PC-3 (cell line): ENCODE results near the gene ZDHHC7. TPM values are rescaled to one million over a fixed set of nuclear protein-coding genes. Genes with fewer than 3 reads are reported as not detected.
A peak's percentile ranks its signal among the peaks of the same experiment; 100 is the strongest.

Source experiments
- ATAC-seq: fragments of 200-7000 bp; cut with Tn5 transposase; 2 replicates; pipeline ENCODE4 v1.9.1; 2020; ENCODE audit warnings: mild to moderate bottlenecking, moderate library complexity
- BruUV-seq: library from RNA; stranded (reverse); fragments of 400-500 nt; replicated peaks from 2 replicates; lab custom pipeline; 2021; lab: Mats Ljungman, UMichigan
- CTCF ChIA-PET: fragments of 300-600 bp; sonication (Branson Sonifier 250); formaldehyde crosslinking; loops from one replicate; lab custom pipeline; 2022; ENCODE audit warnings: antibody characterized with exemption; lab: Charles Lee
- POLR2A ChIA-PET: fragments of 300-600 bp; sonication (Branson Sonifier 250); formaldehyde crosslinking; loops from one replicate; lab custom pipeline; 2022; ENCODE audit warnings: antibody characterized with exemption; ENCODE audit not compliant: unreplicated experiment; lab: Charles Lee
- DNase-seq: peaks from one replicate; pipeline ENCODE4 v3.0.0-alpha.2; 2015
- H2AFZ ChIP-seq: fragments of 300-600 bp; sonication (generic); 2 replicates; pipeline ENCODE4 v1.6.0; 2016; ENCODE audit warnings: antibody characterized with exemption, low read length
- H3F3A ChIP-seq: fragments of 300-600 bp; sonication (generic); one replicate; pipeline ENCODE4 v1.6.0; 2017; ENCODE audit warnings: antibody characterized with exemption, low read length, control low read depth, mild to moderate bottlenecking; ENCODE audit not compliant: unreplicated experiment
- H3K27ac ChIP-seq: fragments of 300-600 bp; sonication (generic); 2 replicates; pipeline ENCODE4 v1.5.1; 2016; ENCODE audit warnings: mild to moderate bottlenecking, low read length
- H3K27me3 ChIP-seq: fragments of 300-600 bp; sonication (generic); 2 replicates; pipeline ENCODE4 v1.6.1; 2016; ENCODE audit warnings: low read length, mixed read lengths
- H3K36me3 ChIP-seq: fragments of 300-600 bp; sonication (generic); 2 replicates; pipeline ENCODE4 v1.6.1; 2016; ENCODE audit warnings: low read depth, mixed run types, low read length, mixed read lengths
- H3K4me1 ChIP-seq: fragments of 300-600 bp; sonication (generic); 2 replicates; pipeline ENCODE4 v1.5.1; 2016; ENCODE audit warnings: low read length; ENCODE audit not compliant: insufficient read depth
- H3K4me2 ChIP-seq: fragments of 300-600 bp; sonication (generic); 2 replicates; pipeline ENCODE4 v1.6.0; 2016; ENCODE audit warnings: low read length
- H3K4me3 ChIP-seq: fragments of 300-600 bp; sonication (generic); 2 replicates; pipeline ENCODE4 v1.5.1; 2016; ENCODE audit warnings: mild to moderate bottlenecking, low read length, mixed read lengths
- H3K79me2 ChIP-seq: fragments of 300-600 bp; sonication (generic); 2 replicates; pipeline ENCODE4 v1.6.1; 2017; ENCODE audit warnings: low read length, mixed read lengths
- H3K9ac ChIP-seq: fragments of 300-600 bp; sonication (generic); 2 replicates; pipeline ENCODE4 v1.6.0; 2016; ENCODE audit warnings: mild to moderate bottlenecking, low read length
- H3K9me2 ChIP-seq: fragments of 300-600 bp; sonication (generic); replicated peaks from 2 replicates; pipeline ENCODE4 v1.6.1; 2016; ENCODE audit warnings: mixed run types, low read length, mixed read lengths
- H3K9me3 ChIP-seq: fragments of 300-600 bp; sonication (generic); 2 replicates; pipeline ENCODE4 v1.6.1; 2016; ENCODE audit warnings: low read length, mixed read lengths
- H4K20me1 ChIP-seq: fragments of 300-600 bp; sonication (generic); 2 replicates; pipeline ENCODE4 v1.6.1; 2016; ENCODE audit warnings: low read length, mixed read lengths
- EZH2 ChIP-seq: fragments of 300-600 bp; sonication (generic); IDR thresholded peaks from one replicate; pipeline ENCODE4 v1.6.1; 2017; ENCODE audit warnings: antibody characterized with exemption, mild to moderate bottlenecking, low read length; ENCODE audit not compliant: unreplicated experiment
- EZH2phosphoT487 ChIP-seq: fragments of 300-600 bp; sonication (generic); IDR thresholded peaks from 2 replicates; pipeline ENCODE4 v1.6.1; 2018; ENCODE audit warnings: mild to moderate bottlenecking, antibody characterized with exemption, low read length, borderline replicate concordance
- intact Hi-C: fragments of 100-400 bp; cut with micrococcal nuclease; formaldehyde crosslinking; loops from 2 replicates; pipeline ENCODE4 v1.9.0; 2023
- total RNA-seq: library from RNA; depleted of rRNA; stranded (reverse); fragments of >200 nt; gene quantifications from 2 replicates; pipeline ENCODE4 v1.2.3, GENCODE V29; 2014
- TF ChIP-seq, protein P1 (sequence below): fragments of 300-600 bp; sonication (generic); conservative IDR thresholded peaks from 2 replicates; pipeline ENCODE4 v1.5.1; 2017; ENCODE audit warnings: antibody characterized with exemption, low read depth, mild to moderate bottlenecking, low read length

The ZDHHC7 gene
- total RNA-seq, 1 experiment from 2014 or later, result 42.1 TPM

DNA sequence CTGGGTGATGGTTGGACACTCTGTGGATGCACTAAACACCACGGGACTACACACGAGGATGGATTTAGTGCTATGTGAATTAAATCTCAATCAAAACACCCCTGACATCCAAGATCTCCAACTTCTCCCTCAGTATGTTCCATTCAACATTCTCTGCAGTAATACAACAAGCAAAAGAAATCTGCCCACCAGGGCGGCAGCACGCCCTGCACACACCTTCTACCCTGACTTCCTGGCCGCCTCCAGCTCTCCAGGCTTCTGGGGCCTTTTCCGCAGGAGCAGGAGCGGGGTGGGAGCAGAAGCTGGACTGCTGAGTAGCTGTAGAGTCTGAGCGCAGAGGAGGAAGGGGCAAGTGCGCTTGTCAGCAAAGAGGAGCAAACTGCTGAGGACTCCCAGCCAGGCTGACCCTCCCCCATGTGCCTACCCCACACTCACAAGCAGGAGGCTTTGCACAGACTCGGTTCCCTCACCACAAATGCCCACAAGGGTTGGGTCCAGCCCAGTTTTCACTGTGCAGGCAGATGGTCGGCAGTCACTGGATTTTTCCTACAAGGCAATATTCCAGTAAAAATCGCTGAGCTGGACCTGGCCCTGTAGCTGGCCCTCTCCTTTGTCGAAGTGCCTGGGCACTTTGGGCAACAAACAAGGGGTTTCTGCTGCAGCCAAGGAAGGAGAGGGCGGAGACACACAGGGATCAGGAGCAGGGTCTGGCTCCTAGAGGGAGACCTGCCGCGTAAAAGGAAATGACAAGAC lies 22.8 kb downstream of the ZDHHC7 start:
- intact Hi-C loops, result no loop called here
- DNase-seq (no peak), ATAC-seq (no peak)
- Histone ChIP-seq H3K9ac (no peak overlapping the region), H3K79me2 (peaks cover 55% of the 10 kb centered on the region), H2AFZ (no peak overlapping the region), H3K9me3 (no peaks in the 10 kb centered on the region), H3K4me1 (peaks cover 18% of the 10 kb centered on the region), H3K36me3 (peaks cover 16% of the 10 kb centered on the region), H3K27ac (no peak overlapping the region), H3K4me3 (no peak overlapping the region), H3K27me3 (no peaks in the 10 kb centered on the region), H3K4me2 (no peak overlapping the region), H3K9me2 (no peaks in the 10 kb centered on the region), H3F3A (no peaks in the 10 kb centered on the region), H4K20me1 (no peaks in the 10 kb centered on the region)
- CTCF ChIA-PET, result no interaction called here
- BruUV-seq, result no TSS peak
- TF ChIP-seq, protein P1, sequence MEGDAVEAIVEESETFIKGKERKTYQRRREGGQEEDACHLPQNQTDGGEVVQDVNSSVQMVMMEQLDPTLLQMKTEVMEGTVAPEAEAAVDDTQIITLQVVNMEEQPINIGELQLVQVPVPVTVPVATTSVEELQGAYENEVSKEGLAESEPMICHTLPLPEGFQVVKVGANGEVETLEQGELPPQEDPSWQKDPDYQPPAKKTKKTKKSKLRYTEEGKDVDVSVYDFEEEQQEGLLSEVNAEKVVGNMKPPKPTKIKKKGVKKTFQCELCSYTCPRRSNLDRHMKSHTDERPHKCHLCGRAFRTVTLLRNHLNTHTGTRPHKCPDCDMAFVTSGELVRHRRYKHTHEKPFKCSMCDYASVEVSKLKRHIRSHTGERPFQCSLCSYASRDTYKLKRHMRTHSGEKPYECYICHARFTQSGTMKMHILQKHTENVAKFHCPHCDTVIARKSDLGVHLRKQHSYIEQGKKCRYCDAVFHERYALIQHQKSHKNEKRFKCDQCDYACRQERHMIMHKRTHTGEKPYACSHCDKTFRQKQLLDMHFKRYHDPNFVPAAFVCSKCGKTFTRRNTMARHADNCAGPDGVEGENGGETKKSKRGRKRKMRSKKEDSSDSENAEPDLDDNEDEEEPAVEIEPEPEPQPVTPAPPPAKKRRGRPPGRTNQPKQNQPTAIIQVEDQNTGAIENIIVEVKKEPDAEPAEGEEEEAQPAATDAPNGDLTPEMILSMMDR, result 0 out of 2 replicates have a peak, but pooled peaks have one; percentile 20
- no peak for TF ChIP-seq EZH2phosphoT487
- POLR2A ChIA-PET, result no interaction called here

DNA sequence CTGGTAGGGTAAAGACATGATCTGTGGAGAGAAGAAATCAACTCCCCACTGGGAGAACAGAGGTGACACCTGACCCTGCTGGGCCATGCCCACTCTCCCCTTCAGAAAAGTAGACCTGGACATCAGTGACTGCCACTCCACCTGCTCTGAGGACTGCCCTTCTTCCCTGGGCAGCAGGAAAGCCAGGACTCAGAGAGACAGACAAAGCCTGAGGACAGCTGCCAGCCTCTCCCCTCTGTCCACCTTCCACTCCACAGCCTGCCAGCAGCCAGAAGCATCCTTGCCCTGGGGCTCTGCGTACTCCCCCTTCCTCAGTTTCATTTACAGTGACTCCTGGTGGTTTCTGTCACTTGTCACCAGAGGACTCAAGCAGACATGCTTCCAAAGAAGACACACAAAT lies 24.5 kb downstream of the ZDHHC7 start:
- no peaks in the 10 kb centered on the region for H3F3A ChIP-seq
- peaks cover 39% of the 10 kb centered on the region for H3K79me2 ChIP-seq
- H4K20me1 ChIP-seq, result no peaks in the 10 kb centered on the region
- H3K27ac ChIP-seq, result no peak overlapping the region
- ATAC-seq (no peak), DNase-seq (no peak)
- CTCF ChIA-PET, result no interaction called here
- H3K4me1 ChIP-seq, result peaks cover 14% of the 10 kb centered on the region
- TF ChIP-seq EZH2 (no peak), EZH2phosphoT487 (no peak)
- TF ChIP-seq, protein P1, result no peak
- no peak overlapping the region for H3K9ac ChIP-seq
- BruUV-seq, result no TSS peak
- H3K27me3 ChIP-seq, result no peaks in the 10 kb centered on the region
- intact Hi-C loops, result no loop called here
- no peak overlapping the region for H3K4me3 ChIP-seq
- peaks cover 16% of the 10 kb centered on the region for H3K36me3 ChIP-seq
- no peak overlapping the region for H2AFZ ChIP-seq
- no peaks in the 10 kb centered on the region for H3K9me2 ChIP-seq
- H3K9me3 ChIP-seq, result no peaks in the 10 kb centered on the region
- POLR2A ChIA-PET, result no interaction called here
- no peak overlapping the region for H3K4me2 ChIP-seq

DNA sequence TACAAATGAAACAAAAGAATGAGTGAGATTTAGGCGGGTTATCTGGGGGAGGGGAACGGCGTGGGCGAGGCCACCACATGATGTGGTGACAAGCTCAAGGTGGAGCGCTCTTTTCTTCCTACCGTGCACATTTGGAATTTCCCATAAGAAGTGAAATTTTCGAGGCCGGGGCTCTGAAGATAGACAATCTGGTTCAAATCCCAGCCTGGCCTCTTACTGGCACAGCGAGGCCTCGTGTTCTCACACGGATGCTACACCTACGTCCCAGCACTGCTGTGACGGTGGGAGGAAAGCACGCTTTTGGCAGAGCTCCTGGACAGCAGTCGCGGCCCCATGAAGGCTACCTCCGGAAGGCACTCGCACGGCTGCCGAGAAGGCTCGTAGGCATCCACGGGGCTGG lies 25.2 kb downstream of the ZDHHC7 start:
- H3K27ac ChIP-seq, result peak overlapping the region; percentile 25; the same call in 1 of the 2 replicates
- BruUV-seq, result no TSS peak
- no peaks in the 10 kb centered on the region for H3K9me3 ChIP-seq
- no peaks in the 10 kb centered on the region for H3K27me3 ChIP-seq
- no peaks in the 10 kb centered on the region for H3F3A ChIP-seq
- H3K4me1 ChIP-seq, result peaks cover 14% of the 10 kb centered on the region
- ChIA-PET POLR2A (no interaction called here), CTCF (no interaction called here)
- DNase-seq (no peak), ATAC-seq (no peak)
- H4K20me1 ChIP-seq, result no peaks in the 10 kb centered on the region
- no peak overlapping the region for H3K4me2 ChIP-seq
- TF ChIP-seq, protein P1, result no peak
- TF ChIP-seq EZH2phosphoT487, result no peak
- no peak for TF ChIP-seq EZH2
- no peaks in the 10 kb centered on the region for H3K9me2 ChIP-seq
- no peak overlapping the region for H2AFZ ChIP-seq
- H3K4me3 ChIP-seq, result no peak overlapping the region
- H3K9ac ChIP-seq, result no peak overlapping the region
- intact Hi-C loops, result no loop called here
- peaks cover 19% of the 10 kb centered on the region for H3K36me3 ChIP-seq
- peaks cover 39% of the 10 kb centered on the region for H3K79me2 ChIP-seq
